ENCODE measurements around the gene ADAMTS3. TPM values are rescaled to one million over a fixed set of nuclear protein-coding genes. Genes with fewer than 3 reads are reported as not detected.

Gene ADAMTS3
- total and polyA plus RNA-seq, 9 of the 15 experiments (the other 6 are each of a cell fraction or from before 2014, with no cell fraction given) = 4.0 to 18.0 (median 12.1) TPM

- TF ChIP-seq REST (IDR thresholded peaks at IDR 0.05; ENCODE audit: borderline replicate concordance) (no peak), REST (CRISPR knock-in tag; IDR thresholded peaks at IDR 0.05; ENCODE audit: low read depth) (no peak), XRCC5 (IDR thresholded peaks at IDR 0.05; ENCODE audit: low read depth, low read length) (no peak), ZKSCAN3 (CRISPR knock-in tag; IDR thresholded peaks at IDR 0.05) (no peak), GABPA (tag; conservative IDR thresholded peaks at IDR 0.05; ENCODE audit: low read depth) (peak; percentile 36; the same call in 1 of the 2 replicates), SPI1 (IDR thresholded peaks at IDR 0.05; ENCODE audit: borderline replicate concordance, low read depth, low read length) (peak; percentile 68; the same call in 1 of the 2 replicates), EHMT2 (IDR thresholded peaks at IDR 0.05) (peak; percentile 72; the same call in 1 of the 2 replicates), EP300 (IDR thresholded peaks at IDR 0.05; ENCODE audit: low read length) (peak; percentile 9; the same call in 1 of the 2 replicates), DPF2 (IDR thresholded peaks at IDR 0.05) (0 out of 2 replicates have a peak, but pooled peaks have one; percentile 34), CCAR2 (IDR thresholded peaks at IDR 0.05; ENCODE audit: low read depth, low read length) (no peak), CBFA2T3 (IDR thresholded peaks at IDR 0.05) (peak; percentile 45), ARID1B (IDR thresholded peaks at IDR 0.05) (peak; percentile 71), ZNF695 (CRISPR knock-in tag; IDR thresholded peaks at IDR 0.05) (no peak), TRIM24 (IDR thresholded peaks at IDR 0.05) (peak in 1 of 2 experiments; percentile 41; a peak in 3 of 4 replicates)
Measured at GRCh38 chr4:72513227-72513626, 55.8 kb downstream of the ADAMTS3 start (continued).

Data from K562 (cell line).